ENCODE measurements around the gene PCDHB8.
"Not testable (repeated sequence)": the region's sequence is repeated elsewhere in the genome, so short reads cannot be mapped to it uniquely, and the experiment has no call there.

PCDHB8 gene

DNA sequence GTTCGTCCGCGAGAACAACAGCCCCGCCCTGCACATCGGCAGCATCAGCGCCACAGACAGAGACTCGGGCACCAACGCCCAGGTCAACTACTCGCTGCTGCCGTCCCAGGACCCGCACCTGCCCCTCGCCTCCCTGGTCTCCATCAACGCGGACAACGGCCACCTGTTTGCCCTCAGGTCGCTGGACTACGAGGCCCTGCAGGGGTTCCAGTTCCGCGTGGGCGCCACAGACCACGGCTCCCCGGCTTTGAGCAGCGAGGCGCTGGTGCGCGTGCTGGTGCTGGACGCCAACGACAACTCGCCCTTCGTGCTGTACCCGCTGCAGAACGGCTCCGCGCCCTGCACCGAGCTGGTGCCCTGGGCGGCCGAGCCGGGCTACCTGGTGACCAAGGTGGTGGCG lies 32.7 kb downstream of the PCDHB8 start:
- H3K27ac ChIP-seq (ENCODE audit: low read depth, low read length); H3K36me3 ChIP-seq (ENCODE audit: insufficient read depth, low read length); H3K79me2 ChIP-seq (ENCODE audit: control insufficient read depth, insufficient read depth, low read length, unreplicated experiment); H3K4me3 ChIP-seq (ENCODE audit: low read depth, low read length); H2AFZ ChIP-seq (ENCODE audit: low read length, unreplicated experiment); H3K4me1 ChIP-seq (ENCODE audit: control insufficient read depth, insufficient read depth, low read length, unreplicated experiment): not testable (repeated sequence)
- peaks cover 30% of the 10 kb centered on the region for H3K27me3 ChIP-seq (ENCODE audit: insufficient read depth, low read length)

DNA sequence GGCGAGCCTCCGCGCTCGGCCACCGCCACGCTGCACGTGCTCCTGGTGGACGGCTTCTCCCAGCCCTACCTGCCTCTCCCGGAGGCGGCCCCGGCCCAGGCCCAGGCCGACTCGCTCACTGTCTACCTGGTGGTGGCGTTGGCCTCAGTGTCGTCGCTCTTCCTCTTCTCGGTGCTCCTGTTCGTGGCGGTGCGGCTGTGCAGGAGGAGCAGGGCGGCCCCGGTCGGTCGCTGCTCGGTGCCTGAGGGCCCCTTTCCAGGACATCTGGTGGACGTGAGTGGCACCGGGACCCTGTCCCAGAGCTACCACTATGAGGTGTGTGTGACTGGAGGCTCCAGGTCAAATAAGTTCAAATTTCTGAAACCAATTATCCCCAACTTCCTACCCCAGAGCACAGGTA lies 33.3 kb downstream of the PCDHB8 start:
- peaks cover 30% of the 10 kb centered on the region for H3K27me3 ChIP-seq (ENCODE audit: insufficient read depth, low read length)
- H3K4me3 ChIP-seq (ENCODE audit: low read depth, low read length): not testable (repeated sequence)

DNA sequence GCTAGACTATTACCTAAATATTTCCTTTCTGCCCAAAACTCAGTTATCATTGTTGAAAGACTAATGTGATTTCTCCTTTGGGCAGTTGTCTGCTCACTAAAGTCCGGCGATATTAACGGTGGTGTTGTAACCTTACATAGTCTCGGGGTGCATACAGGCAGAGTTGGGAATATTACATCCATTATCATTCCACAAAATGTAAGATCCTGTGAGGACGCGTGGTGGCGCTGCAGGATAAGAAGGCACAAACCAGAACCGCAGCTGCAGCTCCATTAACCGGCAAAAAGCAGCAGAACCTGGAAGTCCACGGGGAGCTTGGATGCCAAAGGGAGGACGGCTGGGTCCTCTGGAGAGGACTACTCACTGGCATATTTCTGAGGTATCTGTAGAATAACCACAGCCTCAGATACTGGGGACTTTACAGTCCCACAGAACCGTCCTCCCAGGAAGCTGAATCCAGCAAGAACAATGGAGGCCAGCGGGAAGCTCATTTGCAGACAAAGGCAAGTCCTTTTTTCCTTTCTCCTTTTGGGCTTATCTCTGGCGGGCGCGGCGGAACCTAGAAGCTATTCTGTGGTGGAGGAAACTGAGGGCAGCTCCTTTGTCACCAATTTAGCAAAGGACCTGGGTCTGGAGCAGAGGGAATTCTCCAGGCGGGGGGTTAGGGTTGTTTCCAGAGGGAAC lies 36.2 kb downstream of the PCDHB8 start, which contains the start of gene PCDHB13:
PCDHB13 (plus strand) TSS at position 264 of the 684 bp plus-strand sequence; CDS start at position 469, 205 bp downstream.
- not testable (repeated sequence) for H3K4me3 ChIP-seq (ENCODE audit: low read depth, low read length); H3K4me1 ChIP-seq (ENCODE audit: control insufficient read depth, insufficient read depth, low read length, unreplicated experiment); H3K27ac ChIP-seq (ENCODE audit: low read depth, low read length); H3K36me3 ChIP-seq (ENCODE audit: insufficient read depth, low read length); H2AFZ ChIP-seq (ENCODE audit: low read length, unreplicated experiment); H3K79me2 ChIP-seq (ENCODE audit: control insufficient read depth, insufficient read depth, low read length, unreplicated experiment)
- H3K27me3 ChIP-seq (ENCODE audit: insufficient read depth, low read length): peaks cover 27% of the 10 kb centered on the region

More for the DNA sequence above, 33.3 kb downstream of the PCDHB8 start:
- H3K79me2 ChIP-seq (ENCODE audit: control insufficient read depth, insufficient read depth, low read length, unreplicated experiment); H3K36me3 ChIP-seq (ENCODE audit: insufficient read depth, low read length); H2AFZ ChIP-seq (ENCODE audit: low read length, unreplicated experiment); H3K27ac ChIP-seq (ENCODE audit: low read depth, low read length); H3K4me1 ChIP-seq (ENCODE audit: control insufficient read depth, insufficient read depth, low read length, unreplicated experiment): not testable (repeated sequence)

DNA sequence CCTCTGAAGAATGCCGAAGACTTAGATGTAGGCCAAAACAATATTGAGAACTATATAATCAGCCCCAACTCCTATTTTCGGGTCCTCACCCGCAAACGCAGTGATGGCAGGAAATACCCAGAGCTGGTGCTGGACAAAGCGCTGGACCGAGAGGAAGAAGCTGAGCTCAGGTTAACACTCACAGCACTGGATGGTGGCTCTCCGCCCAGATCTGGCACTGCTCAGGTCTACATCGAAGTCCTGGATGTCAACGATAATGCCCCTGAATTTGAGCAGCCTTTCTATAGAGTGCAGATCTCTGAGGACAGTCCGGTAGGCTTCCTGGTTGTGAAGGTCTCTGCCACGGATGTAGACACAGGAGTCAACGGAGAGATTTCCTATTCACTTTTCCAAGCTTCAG lies 37.0 kb downstream of the PCDHB8 start:
- not testable (repeated sequence) for H3K36me3 ChIP-seq (ENCODE audit: insufficient read depth, low read length); H3K79me2 ChIP-seq (ENCODE audit: control insufficient read depth, insufficient read depth, low read length, unreplicated experiment); H2AFZ ChIP-seq (ENCODE audit: low read length, unreplicated experiment); H3K27ac ChIP-seq (ENCODE audit: low read depth, low read length); H3K4me3 ChIP-seq (ENCODE audit: low read depth, low read length); H3K4me1 ChIP-seq (ENCODE audit: control insufficient read depth, insufficient read depth, low read length, unreplicated experiment)
- peaks cover 21% of the 10 kb centered on the region for H3K27me3 ChIP-seq (ENCODE audit: insufficient read depth, low read length)

DNA sequence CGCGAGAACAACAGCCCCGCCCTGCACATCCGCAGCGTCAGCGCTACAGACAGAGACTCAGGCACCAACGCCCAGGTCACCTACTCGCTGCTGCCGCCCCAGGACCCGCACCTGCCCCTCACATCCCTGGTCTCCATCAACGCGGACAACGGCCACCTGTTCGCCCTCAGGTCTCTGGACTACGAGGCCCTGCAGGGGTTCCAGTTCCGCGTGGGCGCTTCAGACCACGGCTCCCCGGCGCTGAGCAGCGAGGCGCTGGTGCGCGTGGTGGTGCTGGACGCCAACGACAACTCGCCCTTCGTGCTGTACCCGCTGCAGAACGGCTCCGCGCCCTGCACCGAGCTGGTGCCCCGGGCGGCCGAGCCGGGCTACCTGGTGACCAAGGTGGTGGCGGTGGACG lies 37.9 kb downstream of the PCDHB8 start:
- not testable (repeated sequence) for H2AFZ ChIP-seq (ENCODE audit: low read length, unreplicated experiment); H3K36me3 ChIP-seq (ENCODE audit: insufficient read depth, low read length); H3K4me1 ChIP-seq (ENCODE audit: control insufficient read depth, insufficient read depth, low read length, unreplicated experiment); H3K79me2 ChIP-seq (ENCODE audit: control insufficient read depth, insufficient read depth, low read length, unreplicated experiment); H3K27ac ChIP-seq (ENCODE audit: low read depth, low read length); H3K4me3 ChIP-seq (ENCODE audit: low read depth, low read length)
- H3K27me3 ChIP-seq (ENCODE audit: insufficient read depth, low read length): peaks cover 16% of the 10 kb centered on the region; the same call in 1 of the 2 replicates

DNA sequence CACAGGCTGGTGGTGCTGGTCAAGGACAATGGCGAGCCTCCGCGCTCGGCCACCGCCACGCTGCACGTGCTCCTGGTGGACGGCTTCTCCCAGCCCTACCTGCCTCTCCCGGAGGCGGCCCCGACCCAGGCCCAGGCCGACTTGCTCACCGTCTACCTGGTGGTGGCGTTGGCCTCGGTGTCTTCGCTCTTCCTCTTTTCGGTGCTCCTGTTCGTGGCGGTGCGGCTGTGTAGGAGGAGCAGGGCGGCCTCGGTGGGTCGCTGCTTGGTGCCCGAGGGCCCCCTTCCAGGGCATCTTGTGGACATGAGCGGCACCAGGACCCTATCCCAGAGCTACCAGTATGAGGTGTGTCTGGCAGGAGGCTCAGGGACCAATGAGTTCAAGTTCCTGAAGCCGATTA lies 38.4 kb downstream of the PCDHB8 start:
- H2AFZ ChIP-seq (ENCODE audit: low read length, unreplicated experiment); H3K4me1 ChIP-seq (ENCODE audit: control insufficient read depth, insufficient read depth, low read length, unreplicated experiment); H3K36me3 ChIP-seq (ENCODE audit: insufficient read depth, low read length); H3K4me3 ChIP-seq (ENCODE audit: low read depth, low read length); H3K27ac ChIP-seq (ENCODE audit: low read depth, low read length); H3K79me2 ChIP-seq (ENCODE audit: control insufficient read depth, insufficient read depth, low read length, unreplicated experiment): not testable (repeated sequence)
- peaks cover 16% of the 10 kb centered on the region; the same call in 1 of the 2 replicates for H3K27me3 ChIP-seq (ENCODE audit: insufficient read depth, low read length)

DNA sequence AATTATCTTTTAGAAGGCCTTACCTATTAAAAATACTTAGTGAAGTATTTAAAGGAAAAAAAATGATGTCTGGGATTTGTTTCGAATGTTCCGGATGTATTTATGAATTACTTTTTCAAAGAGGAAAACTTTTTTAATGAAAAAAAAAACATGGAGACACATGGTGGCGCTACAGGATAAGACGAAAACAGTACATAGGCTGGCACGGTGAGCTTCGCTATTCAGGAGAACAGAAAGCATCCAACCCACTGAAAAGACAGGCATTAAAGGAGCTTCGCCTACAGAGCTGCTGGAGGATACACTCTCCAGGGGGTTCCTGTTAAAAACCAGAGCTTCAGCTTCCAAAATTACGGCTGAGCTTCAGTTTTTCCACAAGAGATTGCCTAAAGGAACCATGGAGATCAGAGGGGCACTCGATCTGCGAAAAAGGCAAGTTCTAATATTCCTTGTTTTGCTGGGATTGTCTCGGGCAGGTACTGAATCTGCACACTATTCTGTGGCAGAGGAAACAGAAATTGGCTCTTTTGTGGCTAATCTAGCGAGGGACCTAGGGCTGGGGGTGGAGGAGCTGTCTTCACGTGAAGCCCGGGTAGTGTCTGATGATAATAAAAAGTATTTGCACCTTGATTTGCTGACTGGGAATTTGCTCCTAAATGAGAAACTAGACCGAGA lies 45.7 kb downstream of the PCDHB8 start, which contains the start of gene PCDHB14:
PCDHB14 (plus strand) TSS at position 232 of the 672 bp plus-strand sequence; CDS start at position 395, 163 bp downstream.
- Histone ChIP-seq H2AFZ (ENCODE audit: low read length, unreplicated experiment) (no peak within 1 kb of the TSS), H3K4me1 (ENCODE audit: control insufficient read depth, insufficient read depth, low read length, unreplicated experiment) (no peaks in the 10 kb centered on the region), H3K79me2 (ENCODE audit: control insufficient read depth, insufficient read depth, low read length, unreplicated experiment) (no peaks in the 10 kb centered on the region), H3K27me3 (ENCODE audit: insufficient read depth, low read length) (peaks cover 33% of the 10 kb centered on the region), H3K4me3 (ENCODE audit: low read depth, low read length) (peak within 1 kb of the TSS; percentile 70), H3K36me3 (ENCODE audit: insufficient read depth, low read length) (no peaks in the 10 kb centered on the region), H3K27ac (ENCODE audit: low read depth, low read length) (no peak within 1 kb of the TSS)

DNA sequence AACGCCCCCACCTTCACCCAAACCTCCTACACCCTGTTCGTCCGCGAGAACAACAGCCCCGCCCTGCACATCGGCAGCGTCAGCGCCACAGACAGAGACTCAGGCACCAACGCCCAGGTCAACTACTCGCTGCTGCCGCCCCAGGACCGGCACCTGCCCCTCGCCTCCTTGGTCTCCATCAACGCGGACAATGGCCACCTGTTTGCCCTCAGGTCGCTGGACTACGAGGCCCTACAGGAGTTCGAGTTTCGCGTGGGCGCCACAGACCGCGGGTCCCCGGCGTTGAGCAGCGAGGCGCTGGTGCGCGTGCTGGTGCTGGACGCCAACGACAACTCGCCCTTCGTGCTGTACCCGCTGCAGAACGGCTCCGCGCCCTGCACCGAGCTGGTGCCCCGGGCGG lies 47.3 kb downstream of the PCDHB8 start:
- H3K27me3 ChIP-seq (ENCODE audit: insufficient read depth, low read length): peaks cover 33% of the 10 kb centered on the region
- not testable (repeated sequence) for H2AFZ ChIP-seq (ENCODE audit: low read length, unreplicated experiment); H3K27ac ChIP-seq (ENCODE audit: low read depth, low read length); H3K4me3 ChIP-seq (ENCODE audit: low read depth, low read length); H3K4me1 ChIP-seq (ENCODE audit: control insufficient read depth, insufficient read depth, low read length, unreplicated experiment); H3K36me3 ChIP-seq (ENCODE audit: insufficient read depth, low read length); H3K79me2 ChIP-seq (ENCODE audit: control insufficient read depth, insufficient read depth, low read length, unreplicated experiment)

DNA sequence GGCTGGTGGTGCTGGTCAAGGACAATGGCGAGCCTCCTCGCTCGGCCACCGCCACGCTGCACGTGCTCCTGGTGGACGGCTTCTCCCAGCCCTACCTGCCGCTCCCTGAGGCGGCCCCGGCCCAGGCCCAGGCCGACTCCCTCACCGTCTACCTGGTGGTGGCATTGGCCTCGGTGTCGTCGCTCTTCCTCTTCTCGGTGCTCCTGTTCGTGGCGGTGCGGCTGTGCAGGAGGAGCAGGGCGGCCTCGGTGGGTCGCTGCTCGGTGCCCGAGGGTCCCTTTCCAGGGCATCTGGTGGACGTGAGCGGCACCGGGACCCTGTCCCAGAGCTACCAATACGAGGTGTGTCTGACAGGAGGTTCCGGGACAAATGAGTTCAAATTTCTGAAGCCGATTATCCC lies 47.8 kb downstream of the PCDHB8 start:
- not testable (repeated sequence) for H3K4me3 ChIP-seq (ENCODE audit: low read depth, low read length); H3K36me3 ChIP-seq (ENCODE audit: insufficient read depth, low read length)
- H3K27me3 ChIP-seq (ENCODE audit: insufficient read depth, low read length): peaks cover 33% of the 10 kb centered on the region

More for the DNA sequence above, 47.8 kb downstream of the PCDHB8 start:
- H3K79me2 ChIP-seq (ENCODE audit: control insufficient read depth, insufficient read depth, low read length, unreplicated experiment); H3K4me1 ChIP-seq (ENCODE audit: control insufficient read depth, insufficient read depth, low read length, unreplicated experiment); H2AFZ ChIP-seq (ENCODE audit: low read length, unreplicated experiment); H3K27ac ChIP-seq (ENCODE audit: low read depth, low read length): not testable (repeated sequence)
